Measurements from ENCODE around the gene LRMDA. TPM values are rescaled to one million over a fixed set of nuclear protein-coding genes. Genes with fewer than 3 reads are reported as not detected.

The LRMDA gene
- total and polyA plus RNA-seq, 10 of the 15 experiments (the other 5 are each of a cell fraction or from before 2014, with no cell fraction given): 0.07 to 0.54 (median 0.29) TPM; not detected in 4

DNA sequence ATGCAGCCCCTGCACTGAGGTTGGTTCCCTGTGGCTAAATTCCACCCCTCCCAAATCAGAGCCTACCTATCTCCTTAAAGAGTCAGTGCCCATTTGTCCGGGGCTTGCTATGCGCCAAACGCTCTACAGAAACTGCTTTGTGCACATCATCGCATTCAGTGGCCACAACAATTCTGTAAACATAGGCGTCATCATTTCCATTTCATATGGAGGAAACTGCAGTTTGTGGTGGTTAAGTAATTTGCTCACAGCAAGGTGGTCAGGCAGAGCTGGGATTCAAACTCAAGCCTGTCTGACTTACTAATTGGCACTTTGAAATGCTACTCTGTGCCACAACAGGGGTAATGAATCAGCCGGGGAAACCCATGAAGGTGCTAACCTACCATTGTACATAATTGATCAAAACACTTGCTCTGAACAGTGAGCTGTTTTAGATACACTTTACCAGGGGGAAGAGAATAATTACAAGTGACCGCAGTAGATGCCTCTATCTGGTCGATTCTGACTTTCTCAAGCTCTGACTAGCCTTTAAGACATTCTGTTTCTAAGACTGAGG lies 775.5 kb downstream of the LRMDA start (continued):
- TF ChIP-seq STAT1 (conservative IDR thresholded peaks at IDR 0.05): no peak
- TF ChIP-seq RFX5 (IDR thresholded peaks at IDR 0.05; ENCODE audit: low read depth, low read length): no peak
- TF ChIP-seq SIN3A (IDR thresholded peaks at IDR 0.05; ENCODE audit: low read depth, low read length): no peak
- TF ChIP-seq NFIC (IDR thresholded peaks at IDR 0.05; ENCODE audit: low read depth, low read length): no peak
- TF ChIP-seq SMAD5 (IDR thresholded peaks at IDR 0.05; ENCODE audit: low read depth): no peak
- no peak for TF ChIP-seq NR2F1 (conservative IDR thresholded peaks at IDR 0.05)
- TF ChIP-seq ATF7 (IDR thresholded peaks at IDR 0.05; ENCODE audit: low read depth): peak; percentile 73
- TF ChIP-seq, protein P1, sequence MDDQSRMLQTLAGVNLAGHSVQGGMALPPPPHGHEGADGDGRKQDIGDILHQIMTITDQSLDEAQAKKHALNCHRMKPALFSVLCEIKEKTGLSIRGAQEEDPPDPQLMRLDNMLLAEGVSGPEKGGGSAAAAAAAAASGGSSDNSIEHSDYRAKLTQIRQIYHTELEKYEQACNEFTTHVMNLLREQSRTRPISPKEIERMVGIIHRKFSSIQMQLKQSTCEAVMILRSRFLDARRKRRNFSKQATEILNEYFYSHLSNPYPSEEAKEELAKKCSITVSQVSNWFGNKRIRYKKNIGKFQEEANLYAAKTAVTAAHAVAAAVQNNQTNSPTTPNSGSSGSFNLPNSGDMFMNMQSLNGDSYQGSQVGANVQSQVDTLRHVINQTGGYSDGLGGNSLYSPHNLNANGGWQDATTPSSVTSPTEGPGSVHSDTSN (IDR thresholded peaks at IDR 0.05; ENCODE audit: insufficient replicate concordance, low read depth, low read length): no peak
- peak; percentile 97 for TF ChIP-seq MTA2 (IDR thresholded peaks at IDR 0.05; ENCODE audit: low read depth)
- no peak for TF ChIP-seq SPI1 (IDR thresholded peaks at IDR 0.05; ENCODE audit: borderline replicate concordance, insufficient read depth, low read depth, low read length)
- TF ChIP-seq BMI1 (IDR thresholded peaks at IDR 0.05; ENCODE audit: borderline replicate concordance): no peak
- TF ChIP-seq EGR1 (IDR thresholded peaks at IDR 0.05; ENCODE audit: borderline replicate concordance in 1 of 2, low read depth in 2 of 2, low read length in 2 of 2): no peak
- TF ChIP-seq, protein P2, sequence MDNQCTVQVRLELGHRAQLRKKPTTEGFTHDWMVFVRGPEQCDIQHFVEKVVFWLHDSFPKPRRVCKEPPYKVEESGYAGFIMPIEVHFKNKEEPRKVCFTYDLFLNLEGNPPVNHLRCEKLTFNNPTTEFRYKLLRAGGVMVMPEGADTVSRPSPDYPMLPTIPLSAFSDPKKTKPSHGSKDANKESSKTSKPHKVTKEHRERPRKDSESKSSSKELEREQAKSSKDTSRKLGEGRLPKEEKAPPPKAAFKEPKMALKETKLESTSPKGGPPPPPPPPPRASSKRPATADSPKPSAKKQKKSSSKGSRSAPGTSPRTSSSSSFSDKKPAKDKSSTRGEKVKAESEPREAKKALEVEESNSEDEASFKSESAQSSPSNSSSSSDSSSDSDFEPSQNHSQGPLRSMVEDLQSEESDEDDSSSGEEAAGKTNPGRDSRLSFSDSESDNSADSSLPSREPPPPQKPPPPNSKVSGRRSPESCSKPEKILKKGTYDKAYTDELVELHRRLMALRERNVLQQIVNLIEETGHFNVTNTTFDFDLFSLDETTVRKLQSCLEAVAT (IDR thresholded peaks at IDR 0.05): no peak
- TF ChIP-seq, protein P3, sequence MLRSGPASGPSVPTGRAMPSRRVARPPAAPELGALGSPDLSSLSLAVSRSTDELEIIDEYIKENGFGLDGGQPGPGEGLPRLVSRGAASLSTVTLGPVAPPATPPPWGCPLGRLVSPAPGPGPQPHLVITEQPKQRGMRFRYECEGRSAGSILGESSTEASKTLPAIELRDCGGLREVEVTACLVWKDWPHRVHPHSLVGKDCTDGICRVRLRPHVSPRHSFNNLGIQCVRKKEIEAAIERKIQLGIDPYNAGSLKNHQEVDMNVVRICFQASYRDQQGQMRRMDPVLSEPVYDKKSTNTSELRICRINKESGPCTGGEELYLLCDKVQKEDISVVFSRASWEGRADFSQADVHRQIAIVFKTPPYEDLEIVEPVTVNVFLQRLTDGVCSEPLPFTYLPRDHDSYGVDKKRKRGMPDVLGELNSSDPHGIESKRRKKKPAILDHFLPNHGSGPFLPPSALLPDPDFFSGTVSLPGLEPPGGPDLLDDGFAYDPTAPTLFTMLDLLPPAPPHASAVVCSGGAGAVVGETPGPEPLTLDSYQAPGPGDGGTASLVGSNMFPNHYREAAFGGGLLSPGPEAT (IDR thresholded peaks at IDR 0.05; ENCODE audit: low read depth): no peak
- TF ChIP-seq TCF12 (IDR thresholded peaks at IDR 0.05; ENCODE audit: low read depth, low read length): no peak
- TF ChIP-seq SRF (IDR thresholded peaks at IDR 0.05; ENCODE audit: low read depth in 2 of 2, low read length in 2 of 2): no peak
- TF ChIP-seq, protein P4, sequence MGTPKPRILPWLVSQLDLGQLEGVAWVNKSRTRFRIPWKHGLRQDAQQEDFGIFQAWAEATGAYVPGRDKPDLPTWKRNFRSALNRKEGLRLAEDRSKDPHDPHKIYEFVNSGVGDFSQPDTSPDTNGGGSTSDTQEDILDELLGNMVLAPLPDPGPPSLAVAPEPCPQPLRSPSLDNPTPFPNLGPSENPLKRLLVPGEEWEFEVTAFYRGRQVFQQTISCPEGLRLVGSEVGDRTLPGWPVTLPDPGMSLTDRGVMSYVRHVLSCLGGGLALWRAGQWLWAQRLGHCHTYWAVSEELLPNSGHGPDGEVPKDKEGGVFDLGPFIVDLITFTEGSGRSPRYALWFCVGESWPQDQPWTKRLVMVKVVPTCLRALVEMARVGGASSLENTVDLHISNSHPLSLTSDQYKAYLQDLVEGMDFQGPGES (IDR thresholded peaks at IDR 0.05): no peak
- TF ChIP-seq MTA3 (IDR thresholded peaks at IDR 0.05; ENCODE audit: borderline replicate concordance, low read length): no peak
- TF ChIP-seq SMAD1 (IDR thresholded peaks at IDR 0.05; ENCODE audit: low read depth, partially characterized antibody): no peak
- TF ChIP-seq ESRRA (IDR thresholded peaks at IDR 0.05; ENCODE audit: low read length): no peak
- TF ChIP-seq, protein P5, sequence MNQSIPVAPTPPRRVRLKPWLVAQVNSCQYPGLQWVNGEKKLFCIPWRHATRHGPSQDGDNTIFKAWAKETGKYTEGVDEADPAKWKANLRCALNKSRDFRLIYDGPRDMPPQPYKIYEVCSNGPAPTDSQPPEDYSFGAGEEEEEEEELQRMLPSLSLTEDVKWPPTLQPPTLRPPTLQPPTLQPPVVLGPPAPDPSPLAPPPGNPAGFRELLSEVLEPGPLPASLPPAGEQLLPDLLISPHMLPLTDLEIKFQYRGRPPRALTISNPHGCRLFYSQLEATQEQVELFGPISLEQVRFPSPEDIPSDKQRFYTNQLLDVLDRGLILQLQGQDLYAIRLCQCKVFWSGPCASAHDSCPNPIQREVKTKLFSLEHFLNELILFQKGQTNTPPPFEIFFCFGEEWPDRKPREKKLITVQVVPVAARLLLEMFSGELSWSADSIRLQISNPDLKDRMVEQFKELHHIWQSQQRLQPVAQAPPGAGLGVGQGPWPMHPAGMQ (IDR thresholded peaks at IDR 0.05; ENCODE audit: borderline replicate concordance): no peak
- TF ChIP-seq RUNX3 (IDR thresholded peaks at IDR 0.05; ENCODE audit: low read length): no peak
- no peak for TF ChIP-seq CBX3 (IDR thresholded peaks at IDR 0.05; ENCODE audit: borderline replicate concordance, low read depth)
- no peak for TF ChIP-seq CREB1 (IDR thresholded peaks at IDR 0.05; ENCODE audit: low read depth)
- TF ChIP-seq NFYA (IDR thresholded peaks at IDR 0.05; ENCODE audit: borderline replicate concordance, low read depth, low read length): no peak
- no peak for TF ChIP-seq ZNF217 (IDR thresholded peaks at IDR 0.05)

All from GM12878 (cell line).